Stimulated activated CD4-positive, alpha-beta T cell treated with anti-CD3 and anti-CD28 coated beads, Interleukin-1b, Interleukin-23, amount 100 ng/mL, for 48 hours (primary cell): ENCODE results near the gene DDX39B.

Experiments used
- DNase-seq: peaks from one replicate; pipeline ENCODE4 v3.0.0-alpha.2; 2020

The DDX39B gene

GRCh38 chr6:31575335-31575901 is 33.6 kb upstream of the DDX39B start, which contains the start of gene TNF:
Gene TNF, plus strand, starts transcription at chr6:31575565. Its CDS starts 177 bp downstream, at chr6:31575742.
- peak; percentile 92 for DNase-seq

GRCh38 chr6:31574106-31575061 is 32.6 kb upstream of the DDX39B start:
- DNase-seq, result peak; percentile 76

- DNase-seq, result peak; percentile 32
These were observed 31.7 kb upstream of the DDX39B start for GRCh38 chr6:31573239-31574105.

- peak; percentile 89 for DNase-seq
These were observed 30.5 kb upstream of the DDX39B start, which contains the start of gene LTA for GRCh38 chr6:31572041-31572911. Gene LTA, plus strand, starts transcription at chr6:31572289. Its CDS starts 454 bp downstream, at chr6:31572743.

- DNase-seq, result no peak
These were observed 28.2 kb upstream of the DDX39B start for GRCh38 chr6:31569861-31570536.

- peak; percentile 82 for DNase-seq
These were observed 26.7 kb upstream of the DDX39B start for GRCh38 chr6:31568537-31568961.

- peak; percentile 56 for DNase-seq
These were observed 25.9 kb upstream of the DDX39B start for GRCh38 chr6:31567531-31568370.

- DNase-seq, result no peak
These were observed 18.9 kb upstream of the DDX39B start for GRCh38 chr6:31560697-31561058.

GRCh38 chr6:31559958-31560696 is 18.3 kb upstream of the DDX39B start:
- DNase-seq, result peak; percentile 70

GRCh38 chr6:31559606-31559957 is 17.8 kb upstream of the DDX39B start:
- DNase-seq, result no peak

GRCh38 chr6:31558631-31559500 is 17.1 kb upstream of the DDX39B start:
- DNase-seq, result peak; percentile 79

GRCh38 chr6:31558318-31558625 is 16.5 kb upstream of the DDX39B start:
- no peak for DNase-seq

GRCh38 chr6:31557443-31558317 is 15.9 kb upstream of the DDX39B start:
- no peak for DNase-seq

GRCh38 chr6:31556307-31556706 is 14.5 kb upstream of the DDX39B start:
- DNase-seq, result no peak

GRCh38 chr6:31551371-31551770 is 9.6 kb upstream of the DDX39B start:
- peak; percentile 66 for DNase-seq

GRCh38 chr6:31548544-31548873 is 6.7 kb upstream of the DDX39B start:
- DNase-seq, result no peak

- no peak for DNase-seq
These were observed 6.1 kb upstream of the DDX39B start for GRCh38 chr6:31547727-31548543.
